HG03378 (cell line): ENCODE data around the gene LSAMP.
"Not testable (repeated sequence)": the region's sequence is repeated elsewhere in the genome, so short reads cannot be mapped to it uniquely, and the experiment has no call there.

ENCODE experiments used
- ATAC-seq: cut with Tn5 transposase; IDR thresholded peaks from one replicate; pipeline ENCODE4 v1.9.1; 2021; ENCODE audit warnings: mild to moderate bottlenecking, moderate library complexity; ENCODE audit not compliant: unreplicated experiment

The LSAMP gene

GRCh38 chr3:115859002-115859807 lies 586.1 kb downstream of the LSAMP start:
- ATAC-seq: no peak

- no peak for ATAC-seq
Observed at GRCh38 chr3:115857518-115858136, 587.7 kb downstream of the LSAMP start.

- ATAC-seq: no peak
Observed at GRCh38 chr3:115855911-115856310, 589.4 kb downstream of the LSAMP start.

GRCh38 chr3:115853104-115853503 lies 592.2 kb downstream of the LSAMP start:
- ATAC-seq: no peak

GRCh38 chr3:115852278-115852677 lies 593.0 kb downstream of the LSAMP start:
- no peak for ATAC-seq

GRCh38 chr3:115851571-115851970 lies 593.7 kb downstream of the LSAMP start:
- no peak for ATAC-seq

- no peak for ATAC-seq
Observed at GRCh38 chr3:115848641-115849040, 596.6 kb downstream of the LSAMP start.

GRCh38 chr3:115845986-115846385 lies 599.3 kb downstream of the LSAMP start:
- no peak for ATAC-seq

GRCh38 chr3:115844729-115845128 lies 600.6 kb downstream of the LSAMP start:
- not testable (repeated sequence) for ATAC-seq

GRCh38 chr3:115843206-115843605 lies 602.1 kb downstream of the LSAMP start:
- ATAC-seq: no peak

GRCh38 chr3:115839246-115839645 lies 606.0 kb downstream of the LSAMP start:
- ATAC-seq: no peak

- no peak for ATAC-seq
Observed at GRCh38 chr3:115838786-115839185, 606.5 kb downstream of the LSAMP start.

- no peak for ATAC-seq
Observed at GRCh38 chr3:115836944-115837343, 608.3 kb downstream of the LSAMP start.

- no peak for ATAC-seq
Observed at GRCh38 chr3:115835946-115836345, 609.3 kb downstream of the LSAMP start.

GRCh38 chr3:115834068-115834467 lies 611.2 kb downstream of the LSAMP start:
- ATAC-seq: no peak

- no peak for ATAC-seq
Observed at GRCh38 chr3:115833074-115833473, 612.2 kb downstream of the LSAMP start.

GRCh38 chr3:115832265-115832664 lies 613.0 kb downstream of the LSAMP start:
- ATAC-seq: no peak

- no peak for ATAC-seq
Observed at GRCh38 chr3:115831864-115832263, 613.4 kb downstream of the LSAMP start.

GRCh38 chr3:115830764-115831395 lies 614.4 kb downstream of the LSAMP start:
- ATAC-seq: no peak

- ATAC-seq: no peak
Observed at GRCh38 chr3:115828401-115828800, 616.9 kb downstream of the LSAMP start.

GRCh38 chr3:115827495-115827894 lies 617.8 kb downstream of the LSAMP start:
- ATAC-seq: no peak

- no peak for ATAC-seq
Observed at GRCh38 chr3:115825046-115825445, 620.2 kb downstream of the LSAMP start.
